Stimulated activated CD8-positive, alpha-beta memory T cell treated with anti-CD3 and anti-CD28 coated beads, Interleukin-12 subunit alpha, Interleukin-12 subunit beta, amount 100 ng/mL, for 24 hours (primary cell): Measurements from ENCODE around the gene EIF2AK2.
"Not testable (repeated sequence)": the region's sequence is repeated elsewhere in the genome, so short reads cannot be mapped to it uniquely, and the experiment has no call there.

ENCODE experiments used
- DNase-seq: peaks from one replicate; pipeline ENCODE4 v3.0.0-alpha.2; 2020; ENCODE audit errors: extremely low read depth

EIF2AK2 gene

DNA sequence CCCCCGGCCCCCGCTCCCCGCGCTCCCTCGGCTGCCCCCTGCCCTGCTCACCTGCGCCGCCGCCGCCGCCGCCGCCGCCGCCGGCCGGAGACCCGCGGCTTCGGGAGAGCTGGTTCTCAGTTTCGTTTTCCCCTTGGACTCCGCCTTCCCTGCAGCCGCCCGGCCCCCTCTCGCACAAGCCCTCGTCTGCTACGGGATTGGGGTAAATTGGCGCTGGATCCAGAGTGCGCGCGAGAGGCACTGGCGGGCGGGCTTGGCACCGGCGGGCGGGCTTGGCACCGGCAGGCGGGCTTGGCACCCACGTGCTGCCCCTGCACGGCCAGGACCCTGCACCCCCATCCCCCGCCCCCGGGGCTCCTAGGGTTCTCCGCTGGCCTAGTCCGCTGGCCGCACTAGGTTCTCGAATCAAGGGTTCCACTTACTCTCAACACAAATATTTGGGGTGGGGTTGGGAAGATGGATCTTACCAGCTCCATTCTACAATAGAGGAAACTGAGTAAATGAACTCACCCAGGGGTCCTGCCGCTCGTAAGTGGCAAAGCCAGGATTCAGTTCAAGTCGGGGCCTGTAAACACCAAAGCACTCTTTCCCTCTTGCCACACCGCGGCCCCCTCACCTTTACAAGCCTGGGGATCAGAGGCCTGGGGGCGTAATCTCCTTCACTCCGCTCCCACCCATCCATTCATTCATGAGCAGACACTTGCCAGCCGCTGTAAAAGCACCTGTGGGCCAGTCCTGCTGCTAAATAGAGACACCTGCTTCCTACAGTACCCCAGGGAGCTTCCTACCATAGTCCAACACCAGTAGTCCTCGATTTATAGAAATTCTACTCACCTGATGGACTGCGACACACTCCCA lies at the start of gene EIF2AK2:
Gene EIF2AK2, minus strand, starts transcription at position 124 of the 858 bp plus-strand sequence. CDS start 9,174 bp downstream, outside the sequence.
- peak; percentile 54 for DNase-seq

- no peak for DNase-seq
Observed at GRCh38 chr2:37205689-37206341, 49.0 kb upstream of the EIF2AK2 start.

GRCh38 chr2:37205071-37205661 lies 48.4 kb upstream of the EIF2AK2 start:
- not testable (repeated sequence) for DNase-seq

GRCh38 chr2:37203708-37204107 lies 46.9 kb upstream of the EIF2AK2 start:
- no peak for DNase-seq

DNA sequence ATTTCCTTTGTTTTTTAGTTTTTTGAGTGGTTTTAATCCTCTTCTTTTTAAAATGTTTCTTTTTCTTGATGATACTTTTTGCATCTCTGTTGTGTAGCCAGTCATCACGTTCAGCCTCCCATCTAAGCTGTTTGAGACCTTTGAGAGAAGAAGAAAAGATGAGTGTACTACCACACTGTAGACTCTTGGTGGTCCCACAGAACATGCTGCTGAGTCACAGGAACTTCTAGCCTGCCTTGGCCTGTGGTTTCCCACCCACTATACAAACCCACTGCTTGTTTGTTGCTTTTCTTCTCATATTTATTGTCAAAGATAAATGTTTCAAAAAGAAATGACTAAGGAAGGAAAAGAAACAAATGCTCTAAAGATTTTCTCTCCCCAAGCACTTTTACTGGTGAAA lies 45.0 kb upstream of the EIF2AK2 start:
- DNase-seq, result peak; percentile 11

- no peak for DNase-seq
Observed at GRCh38 chr2:37201208-37201607, 44.4 kb upstream of the EIF2AK2 start.

- DNase-seq, result no peak
Observed at GRCh38 chr2:37198681-37199065, 41.9 kb upstream of the EIF2AK2 start.

- DNase-seq, result peak; percentile 74
Observed at GRCh38 chr2:37196320-37197195, 39.8 kb upstream of the EIF2AK2 start, which contains the start of gene CEBPZOS. Gene CEBPZOS (plus strand): TSS chr2:37196496. CDS start chr2:37199705, 3,209 bp downstream.

DNA sequence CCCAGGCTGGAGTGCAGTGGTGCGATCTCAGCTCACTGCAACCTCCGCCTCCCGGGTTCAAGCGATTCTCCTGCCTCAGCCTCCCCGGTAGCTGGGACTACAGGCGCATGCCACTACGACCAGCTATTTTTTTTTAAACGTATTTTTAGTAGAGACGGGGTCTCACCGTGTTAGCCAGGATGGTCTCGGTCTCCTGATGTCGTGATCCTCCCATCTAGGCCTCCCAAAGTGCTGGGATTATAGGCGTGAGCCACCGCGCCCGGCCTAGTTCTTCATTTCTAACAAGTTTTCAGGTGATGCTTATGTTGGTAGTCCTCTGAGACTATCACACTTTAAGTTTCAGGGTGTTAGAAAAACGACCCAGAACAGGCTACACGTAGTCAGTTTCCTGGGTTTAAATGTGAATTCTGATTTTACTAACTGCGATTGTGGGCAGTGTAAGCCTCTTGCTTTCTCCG lies 39.1 kb upstream of the EIF2AK2 start:
- not testable (repeated sequence) for DNase-seq

DNA sequence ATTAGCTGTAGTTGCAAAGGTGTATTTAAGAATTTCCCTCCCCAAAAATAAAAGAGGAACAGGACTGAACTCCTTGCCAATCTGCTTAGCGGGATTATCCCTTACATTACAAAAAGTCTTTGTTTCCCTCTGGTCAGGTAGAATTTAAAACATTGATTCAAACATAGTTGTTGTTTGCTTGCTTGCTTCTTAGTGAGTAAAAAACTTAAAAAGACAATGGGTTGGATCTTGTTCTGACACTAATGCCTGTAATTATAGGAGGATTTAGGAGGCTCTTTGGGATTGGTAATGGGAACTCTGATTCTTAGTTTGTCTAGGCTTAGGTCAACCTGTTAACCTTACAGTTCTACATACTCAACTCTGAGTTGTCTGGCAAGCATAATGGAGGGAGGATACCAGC lies 35.8 kb upstream of the EIF2AK2 start:
- no peak for DNase-seq

DNA sequence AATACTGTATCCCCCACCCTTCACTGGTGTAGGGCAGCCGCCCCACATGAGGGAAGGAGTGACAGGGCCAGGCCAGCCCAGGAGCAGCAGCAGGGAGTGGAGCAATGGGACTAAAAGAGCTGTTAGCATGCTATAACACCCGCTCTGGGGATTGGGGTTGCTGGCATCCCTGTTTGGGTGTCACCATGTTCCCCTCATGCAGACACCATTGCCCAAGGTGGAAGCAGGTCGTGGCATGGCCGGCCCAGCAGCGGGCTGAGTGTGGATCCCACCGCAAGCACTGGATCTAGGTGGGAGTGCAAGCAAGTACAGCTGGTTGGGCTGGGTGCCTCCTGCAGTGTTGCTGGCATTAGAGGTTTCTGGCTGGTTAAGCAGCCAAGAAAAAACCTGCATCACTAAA lies 35.0 kb upstream of the EIF2AK2 start:
- DNase-seq, result no peak

DNA sequence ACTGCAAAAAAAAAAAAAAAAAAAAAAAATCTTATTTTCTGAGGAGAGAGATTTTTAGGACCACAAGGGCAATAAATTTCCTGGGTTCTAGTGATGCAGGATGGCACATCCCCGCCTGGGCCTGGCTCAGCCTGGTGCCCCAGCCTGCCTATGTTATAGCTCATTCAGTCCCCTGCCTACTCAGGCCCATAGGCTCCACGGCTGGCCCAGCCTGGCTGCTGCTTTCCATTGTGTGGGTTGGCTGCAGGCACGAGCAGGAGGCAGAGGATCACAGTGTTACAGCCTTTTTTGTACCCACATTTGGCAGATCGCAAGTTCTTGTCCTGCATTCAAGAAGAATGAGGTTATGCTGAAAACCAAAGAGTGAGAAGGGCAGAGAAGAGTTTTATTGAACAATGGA lies 34.5 kb upstream of the EIF2AK2 start:
- DNase-seq, result no peak

DNA sequence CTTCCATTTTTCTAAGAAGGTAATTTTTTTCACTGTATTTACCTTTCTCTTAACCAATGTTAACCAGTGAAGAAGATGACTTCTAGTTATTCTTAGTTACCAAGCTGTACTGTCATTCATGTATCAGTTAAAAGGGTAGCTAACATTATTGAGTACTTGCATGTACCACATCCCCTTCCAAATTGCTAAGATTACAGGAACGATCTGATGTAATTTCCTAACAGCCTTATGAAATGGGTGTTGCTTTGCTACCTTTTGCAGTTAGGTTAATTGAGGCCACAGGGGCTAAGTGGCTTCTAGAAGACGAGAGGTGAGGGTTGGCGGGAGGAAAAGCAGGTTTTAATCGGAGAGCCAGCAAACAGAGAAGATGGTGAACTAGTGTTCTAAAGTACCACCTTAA lies 33.5 kb upstream of the EIF2AK2 start:
- no peak for DNase-seq

GRCh38 chr2:37189452-37190153 lies 32.8 kb upstream of the EIF2AK2 start:
- no peak for DNase-seq

GRCh38 chr2:37188570-37188969 lies 31.8 kb upstream of the EIF2AK2 start, which contains the start of gene SULT6B1:
Gene SULT6B1 (minus strand): TSS chr2:37188670. CDS start chr2:37188640, 30 bp downstream.
- DNase-seq, result no peak

GRCh38 chr2:37181726-37182684 lies 25.2 kb upstream of the EIF2AK2 start:
- DNase-seq, result no peak

DNA sequence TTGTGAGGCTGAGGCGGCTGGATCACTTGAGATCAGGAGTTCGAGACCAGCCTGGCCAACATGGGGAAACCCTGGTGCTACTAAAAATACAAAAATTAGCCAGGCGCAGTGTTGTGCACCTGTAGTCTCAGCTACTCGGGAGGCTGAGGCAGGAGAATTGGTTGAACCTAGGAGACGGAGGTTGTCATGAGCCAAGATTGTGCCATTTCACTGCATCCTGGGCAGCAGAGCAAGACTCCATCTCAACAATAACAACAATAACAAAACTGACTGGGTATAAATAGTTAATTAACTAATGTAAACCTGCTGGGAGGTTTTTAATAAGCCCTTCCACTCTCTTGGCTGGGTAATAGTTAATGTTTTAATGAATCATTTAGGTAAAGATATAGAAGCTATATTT lies 23.9 kb upstream of the EIF2AK2 start:
- DNase-seq, result no peak

DNA sequence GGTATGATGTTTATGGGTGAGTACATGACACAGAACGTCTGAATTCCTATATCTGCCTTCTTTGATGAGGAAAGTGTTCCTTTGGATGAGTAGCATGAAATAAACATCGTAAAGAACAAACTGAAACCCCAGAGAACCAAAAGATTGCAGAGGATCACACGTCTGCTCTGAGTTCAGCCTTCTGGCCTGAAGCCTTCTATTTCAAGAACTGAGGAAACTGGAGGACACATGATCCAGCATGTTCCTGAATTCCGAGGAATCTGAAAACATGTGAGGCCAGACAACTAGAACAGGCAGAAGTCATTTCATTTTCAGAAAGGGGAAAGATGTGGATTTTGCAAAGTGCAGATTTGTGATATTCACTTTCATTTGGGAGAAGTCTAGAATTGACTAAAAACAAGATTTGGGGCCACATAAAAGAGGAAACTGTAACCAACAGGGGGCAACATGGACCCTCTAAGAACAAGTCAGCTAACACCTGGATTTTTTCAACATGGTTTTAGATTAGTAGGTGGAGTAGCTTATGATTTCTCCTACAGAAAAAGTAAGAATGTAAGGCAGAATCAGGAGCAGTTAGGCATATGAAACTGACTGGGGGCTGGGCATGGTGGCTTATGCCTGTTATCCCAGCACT lies 23.3 kb upstream of the EIF2AK2 start:
- no peak for DNase-seq

- no peak for DNase-seq
Observed at GRCh38 chr2:37173741-37174140, 17.0 kb upstream of the EIF2AK2 start.
